HG02798 (cell line): ENCODE measurements around the gene R3HDM4.
A peak's percentile ranks its signal among the peaks of the same experiment; 100 is the strongest.

Experiments
- ATAC-seq: cut with Tn5 transposase; IDR thresholded peaks from one replicate; pipeline ENCODE4 v1.9.1; 2021; ENCODE audit warnings: mild to moderate bottlenecking; ENCODE audit not compliant: unreplicated experiment, poor library complexity

The R3HDM4 gene

DNA sequence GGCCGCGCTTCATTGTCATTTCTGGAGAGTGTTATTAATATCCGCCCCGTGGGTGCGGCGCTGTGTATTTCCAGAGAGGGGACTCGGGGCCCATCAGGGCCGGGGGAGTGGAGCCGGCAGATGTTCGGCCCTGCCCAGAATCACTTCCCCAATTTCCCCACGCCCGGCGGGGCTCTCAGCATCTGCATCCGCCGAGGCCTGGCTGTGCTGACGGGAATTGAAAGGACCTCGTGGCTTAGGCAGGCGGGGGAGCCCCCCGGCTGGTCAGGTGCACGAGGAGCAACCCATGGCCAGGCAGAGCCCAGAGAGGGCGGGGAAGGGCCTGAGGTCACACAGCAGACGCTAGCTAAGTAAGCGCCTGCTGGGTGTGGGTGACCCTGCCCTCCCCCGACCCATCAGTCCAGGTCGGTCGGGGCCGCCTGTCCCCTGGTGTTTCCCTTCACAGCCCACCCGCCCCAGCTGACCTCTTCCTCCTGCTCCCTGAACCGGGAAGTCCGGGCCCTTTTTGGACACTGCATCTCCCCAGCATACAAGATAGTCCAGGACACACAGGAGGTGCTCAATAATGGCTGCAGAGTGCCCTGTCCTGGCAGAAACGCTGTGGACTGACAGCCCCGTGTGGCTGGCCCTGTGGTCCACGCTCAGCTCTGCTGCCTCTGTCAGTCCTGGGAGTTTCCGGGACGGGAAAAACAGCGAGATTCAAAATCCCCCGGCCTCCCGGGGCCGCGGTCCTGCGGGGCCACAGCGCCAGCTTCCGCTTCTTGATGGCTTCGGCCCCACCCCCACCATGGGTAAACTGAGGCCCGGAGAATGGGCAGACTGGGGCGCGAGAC lies 34.9 kb upstream of the R3HDM4 start:
- ATAC-seq = peak; percentile 74

DNA sequence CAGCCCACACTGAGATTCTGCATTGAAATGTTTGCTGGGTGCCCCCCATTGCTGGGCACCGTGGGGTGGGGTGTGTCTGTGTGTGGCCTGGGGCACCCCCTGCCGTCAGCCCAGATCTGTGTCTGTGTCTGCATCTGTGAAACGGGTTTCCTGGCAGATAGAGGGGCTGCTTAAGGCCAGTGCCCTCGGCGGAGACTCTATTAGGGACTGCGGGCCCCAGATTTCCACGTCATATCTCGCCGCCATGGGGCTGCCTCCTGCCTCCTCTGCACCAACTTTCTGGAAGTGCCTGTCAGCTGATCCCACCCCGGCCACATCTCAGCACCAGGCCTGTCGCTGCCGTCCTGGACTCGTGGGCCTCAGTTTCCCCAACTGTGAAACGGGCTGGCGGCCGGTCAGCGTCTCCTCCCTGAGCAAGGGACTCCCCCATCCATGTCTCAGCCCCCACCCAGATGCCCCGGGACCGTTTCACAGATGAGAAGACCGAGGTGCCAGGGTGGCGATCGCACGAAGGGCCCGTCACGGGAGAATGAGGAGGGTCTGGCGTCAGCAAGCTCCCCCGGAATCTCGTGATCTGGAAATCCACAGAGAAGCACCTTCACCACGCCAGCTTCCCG lies 34.2 kb upstream of the R3HDM4 start:
- ATAC-seq = peak; percentile 10

DNA sequence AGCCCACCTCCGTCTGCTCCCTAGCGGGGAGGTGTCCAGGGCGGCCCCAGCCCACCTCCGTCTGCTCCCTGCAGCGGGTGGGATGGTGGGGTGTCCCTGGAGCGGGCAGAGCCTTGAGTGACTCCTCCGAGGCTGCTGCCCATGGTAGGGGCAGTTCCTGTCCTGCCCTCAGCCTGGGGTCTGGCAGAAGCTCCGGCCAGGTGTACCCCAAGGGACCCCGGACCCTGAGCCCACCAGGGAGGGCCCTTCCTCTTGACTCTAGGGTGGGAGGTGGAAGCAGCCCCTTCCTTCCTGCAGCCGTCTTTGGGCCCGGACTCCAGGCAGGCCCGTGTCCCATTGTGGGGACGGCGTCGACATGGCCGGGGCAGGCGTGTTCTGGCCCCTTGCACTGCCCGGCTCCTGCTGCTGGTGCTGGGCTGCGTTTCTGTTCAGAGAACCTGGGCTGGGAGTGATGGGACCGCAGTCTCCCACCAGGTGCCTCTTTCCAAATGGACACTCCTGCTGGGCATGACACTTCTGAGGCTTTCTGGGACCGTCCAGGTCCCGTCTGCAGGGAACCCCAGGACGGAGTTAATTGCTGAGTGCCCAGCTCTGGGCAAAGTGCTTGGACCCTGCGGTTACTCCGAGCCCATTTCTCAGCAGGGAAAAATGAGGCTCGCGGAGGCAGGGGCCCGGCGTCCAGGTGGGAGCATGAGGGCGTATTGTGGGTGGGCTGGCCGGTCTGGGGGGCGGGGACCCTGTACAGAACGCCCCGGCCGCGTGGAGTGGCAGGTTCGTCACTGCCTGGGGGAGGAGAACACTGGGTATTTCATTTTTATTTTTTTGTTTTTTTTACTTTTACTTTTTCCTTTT lies 32.6 kb upstream of the R3HDM4 start:
- ATAC-seq = no peak

DNA sequence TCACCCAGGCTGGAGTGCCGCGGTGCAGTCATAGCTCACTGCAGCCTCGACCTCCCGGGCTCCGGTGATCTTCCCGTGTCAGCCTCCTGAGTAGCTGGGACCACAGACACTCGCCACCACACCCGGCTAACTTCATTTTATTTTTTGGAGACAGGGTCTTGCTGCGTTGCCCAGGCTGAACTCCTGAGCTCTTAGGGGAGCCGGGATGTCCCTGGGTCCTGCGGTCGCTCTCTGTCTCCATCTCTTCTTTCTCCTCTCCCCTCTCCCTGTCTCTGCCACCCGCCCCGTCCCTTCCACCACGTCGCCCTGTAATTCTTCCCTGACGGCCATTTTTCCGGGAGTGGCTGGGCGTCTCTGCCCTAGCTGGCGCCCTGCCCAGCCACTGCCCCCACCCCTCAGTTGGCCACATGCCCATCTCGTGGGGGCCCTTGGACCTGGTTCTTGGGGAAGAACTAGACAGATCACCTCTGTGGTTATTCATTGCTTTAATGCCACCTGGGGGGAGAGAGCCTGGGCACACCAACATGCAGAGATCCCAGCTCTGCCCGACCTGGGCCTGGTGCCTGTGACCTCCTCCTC lies 31.7 kb upstream of the R3HDM4 start:
- no peak for ATAC-seq

DNA sequence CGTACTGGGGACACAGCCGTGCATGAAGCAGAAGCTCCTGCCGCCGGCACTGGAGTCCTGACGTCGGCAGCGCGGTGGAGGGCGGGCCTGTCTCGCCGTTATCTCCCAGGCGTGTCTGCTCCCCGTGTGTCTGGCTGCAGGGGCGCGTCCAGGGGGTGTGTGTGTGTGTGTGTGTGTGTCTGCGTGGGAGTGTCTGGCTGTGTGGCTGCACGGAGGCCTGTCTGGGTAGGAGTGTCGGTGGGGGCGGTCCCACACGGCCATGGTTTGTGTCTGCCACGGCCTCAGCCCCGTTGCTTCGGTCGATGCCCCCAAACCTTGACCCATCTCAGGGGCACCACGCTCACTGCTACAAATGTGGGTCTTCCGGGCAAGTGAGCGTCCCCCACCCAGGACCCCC lies 31.1 kb upstream of the R3HDM4 start:
- ATAC-seq = no peak

DNA sequence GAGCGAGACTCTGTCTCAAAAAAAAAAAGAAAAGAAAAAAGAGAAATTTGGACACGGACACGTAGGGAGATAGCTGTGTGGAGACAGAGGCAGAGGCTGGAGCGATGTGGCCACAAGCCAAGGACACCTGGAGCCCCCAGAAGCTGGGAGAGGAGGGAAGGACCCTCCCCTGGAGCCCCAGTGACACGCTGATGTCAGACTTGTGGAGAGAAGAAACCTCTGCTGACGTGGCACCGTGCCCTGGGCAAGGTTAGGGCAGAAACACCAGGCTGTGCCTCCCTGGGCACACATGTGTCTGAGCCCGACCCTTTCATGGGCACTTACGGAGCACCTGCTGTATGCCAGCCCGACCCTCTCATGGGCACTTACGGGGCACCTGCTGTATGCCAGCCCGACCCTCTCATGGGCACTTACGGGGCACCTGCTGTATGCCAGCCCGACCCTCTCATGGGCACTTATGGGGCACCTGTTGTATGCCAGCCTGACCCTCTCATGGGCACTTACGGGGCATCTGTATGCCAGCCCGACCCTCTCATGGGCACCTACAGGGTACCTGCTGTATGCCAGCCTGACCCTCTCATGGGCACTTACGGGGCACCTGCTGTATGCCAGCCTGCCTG lies 30.6 kb upstream of the R3HDM4 start:
- ATAC-seq = no peak

DNA sequence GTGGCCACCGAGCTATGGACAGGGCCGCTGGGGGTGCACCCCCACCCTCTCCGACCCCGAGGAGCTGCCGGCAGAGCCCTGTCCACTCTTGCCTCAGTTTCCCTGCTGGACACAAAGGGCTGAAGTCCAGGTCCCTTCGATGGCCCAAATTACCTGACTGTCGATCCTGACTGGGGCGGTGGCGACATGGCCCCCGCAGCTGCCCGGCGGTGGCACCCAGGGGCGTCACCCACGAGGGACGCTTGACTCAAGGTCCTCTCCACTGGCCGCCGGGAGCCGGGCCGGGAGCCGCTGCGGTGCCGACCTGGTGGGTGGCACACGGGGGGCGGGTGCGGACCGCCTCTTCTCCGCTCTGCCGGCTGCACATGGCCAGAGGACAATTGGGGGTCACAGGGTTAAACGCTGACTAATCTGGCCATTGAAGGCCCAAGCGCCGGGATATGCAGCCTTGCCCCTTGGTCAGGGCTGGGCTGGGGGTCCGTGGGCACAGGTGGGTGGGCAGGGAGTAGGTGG lies 29.2 kb upstream of the R3HDM4 start:
- ATAC-seq = no peak

DNA sequence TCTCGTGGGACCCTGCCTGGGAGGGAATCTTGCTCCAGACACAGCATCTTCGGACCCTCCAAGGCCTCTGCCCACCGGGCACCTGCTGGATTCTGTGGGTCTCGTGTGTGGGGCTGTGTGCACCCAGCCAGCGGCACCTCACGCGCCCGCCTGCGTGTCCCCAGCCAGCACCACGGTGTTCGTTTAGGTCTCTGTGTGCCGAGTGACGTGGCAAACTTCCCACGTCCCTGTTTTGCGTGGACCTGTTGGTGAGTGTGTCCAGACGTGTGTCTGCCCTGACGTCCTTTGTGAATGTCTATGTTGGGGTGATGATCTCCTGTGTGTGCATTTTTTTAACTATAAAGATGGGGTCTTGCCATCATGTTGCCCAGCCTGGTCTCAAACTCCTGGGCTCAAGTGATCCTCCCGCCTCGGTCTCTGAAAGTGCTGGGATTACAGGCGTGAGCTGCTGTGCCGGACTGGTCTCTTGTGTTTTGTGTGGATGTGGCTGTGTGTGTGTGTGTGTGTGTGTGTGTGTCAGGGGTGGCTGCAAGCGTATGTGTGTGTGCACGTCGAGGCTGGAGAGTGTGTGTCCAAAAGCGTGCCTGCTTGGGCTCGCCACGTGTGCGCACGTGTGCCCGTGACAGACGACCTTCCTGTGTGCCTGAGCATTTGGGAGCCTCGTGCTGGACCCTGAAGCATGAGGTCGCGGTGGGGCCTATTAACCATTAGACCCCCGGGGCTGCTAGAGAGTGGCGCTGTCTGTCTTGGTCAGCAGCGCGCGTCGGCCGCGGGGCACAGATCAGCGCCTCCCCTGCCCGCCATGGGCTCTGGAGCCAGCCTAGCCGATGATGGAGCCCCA lies 28.5 kb upstream of the R3HDM4 start:
- ATAC-seq = no peak

DNA sequence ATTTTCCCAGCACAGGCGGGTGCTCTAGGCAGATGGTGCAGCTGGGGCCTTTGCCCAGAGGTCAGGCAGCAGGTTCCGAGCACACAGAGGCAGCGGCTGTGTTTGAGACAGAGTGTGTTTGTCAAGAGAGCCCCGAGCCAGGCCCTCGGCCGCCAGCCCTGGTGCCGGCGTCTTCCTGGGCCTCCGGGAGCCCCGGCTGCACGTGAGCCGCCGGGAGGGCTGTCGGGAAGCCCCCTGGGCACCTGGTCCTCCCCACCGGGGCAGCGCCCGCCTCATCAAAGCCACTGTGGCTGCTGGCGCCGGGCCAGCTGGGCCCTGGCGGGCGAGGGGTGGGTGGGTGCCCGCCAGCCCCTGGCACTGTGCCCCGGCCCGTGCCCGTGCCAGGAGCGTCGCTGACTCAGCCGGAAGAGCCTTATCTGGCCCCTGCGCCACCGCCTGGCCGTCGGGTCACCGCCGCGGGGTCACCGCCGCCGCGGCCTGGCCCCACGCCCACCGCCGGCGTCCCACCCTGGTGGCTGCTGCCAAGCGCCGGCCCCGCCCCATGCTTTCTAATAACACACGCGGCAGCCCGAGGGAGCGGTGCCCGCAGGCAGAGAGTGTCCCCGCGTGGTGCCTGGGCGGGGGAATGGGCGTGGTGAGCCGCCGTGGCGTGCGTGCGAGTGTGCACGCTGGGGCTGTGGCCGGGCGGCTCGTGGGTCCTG lies 27.7 kb upstream of the R3HDM4 start:
- peak; percentile 32 for ATAC-seq

DNA sequence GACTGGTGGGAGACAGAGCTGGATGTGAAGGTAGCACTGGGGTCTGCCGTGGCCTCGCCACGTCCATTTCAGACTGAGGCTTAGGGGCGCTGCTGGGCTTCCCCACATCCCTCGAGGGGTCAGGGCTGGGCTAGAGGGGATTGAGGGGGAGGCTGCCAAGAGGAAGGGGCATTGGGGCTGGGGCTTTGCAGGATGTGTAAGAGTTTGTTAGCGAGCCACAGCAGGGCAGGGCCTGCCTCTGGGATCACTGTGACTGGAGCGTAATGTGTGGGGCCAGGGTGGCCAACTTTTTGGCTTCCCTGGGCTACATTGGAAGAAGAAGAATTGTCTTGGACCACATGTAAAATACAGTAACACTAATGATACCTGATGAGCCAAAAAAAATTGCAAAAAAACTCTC lies 26.9 kb upstream of the R3HDM4 start:
- no peak for ATAC-seq

DNA sequence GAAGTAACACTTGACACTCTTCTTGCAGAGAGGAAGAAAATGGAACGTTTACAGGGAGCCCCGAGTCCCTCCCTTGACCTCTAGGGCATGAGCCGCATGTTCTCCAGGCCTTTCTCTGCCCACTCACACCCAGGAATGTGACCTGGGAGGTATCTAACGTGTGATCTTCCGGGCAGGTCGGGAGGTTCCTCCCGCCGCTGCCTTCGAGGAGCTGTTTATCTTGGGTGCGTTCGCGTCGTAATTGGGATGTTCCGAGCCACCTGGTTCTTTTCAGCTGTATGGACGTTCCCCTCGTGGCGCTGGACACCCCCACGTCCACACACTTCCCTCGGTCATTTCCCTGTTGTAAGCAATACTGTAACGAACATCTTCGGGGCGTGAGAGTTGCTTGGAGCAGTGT lies 26.4 kb upstream of the R3HDM4 start:
- ATAC-seq = no peak

DNA sequence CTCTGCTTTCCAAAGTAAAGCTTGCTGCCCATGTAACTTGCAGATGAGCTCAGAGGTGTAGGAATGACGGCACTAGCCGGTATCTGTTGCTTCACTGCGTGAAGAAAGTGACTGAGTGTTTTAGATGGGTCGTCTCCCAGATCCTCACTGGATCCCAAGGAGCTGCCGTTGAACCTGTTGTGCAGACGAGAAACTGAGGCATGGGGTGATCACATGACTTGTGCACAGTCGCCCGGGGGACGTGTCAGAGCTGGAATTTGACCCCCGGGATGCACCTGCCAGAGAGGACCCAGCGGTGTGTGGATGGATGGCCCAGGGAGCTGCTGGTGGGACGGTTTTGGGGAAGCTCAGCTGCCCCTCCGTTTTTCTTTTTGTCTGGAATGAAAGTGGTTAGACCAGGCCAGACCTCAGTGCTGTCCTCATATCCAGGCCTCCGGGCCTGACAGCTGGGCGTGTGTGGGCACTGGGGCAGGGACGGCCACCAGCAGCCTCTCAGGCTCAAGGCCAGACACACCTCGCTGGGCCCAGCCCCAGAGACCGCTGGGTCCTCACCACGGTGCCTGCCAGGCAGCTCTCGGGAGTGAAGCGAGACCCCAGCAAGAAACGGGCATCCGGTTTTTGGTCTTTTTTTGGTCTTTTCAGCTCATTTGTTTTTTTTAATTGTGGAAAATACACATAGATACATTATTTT lies 25.4 kb upstream of the R3HDM4 start:
- ATAC-seq = no peak

DNA sequence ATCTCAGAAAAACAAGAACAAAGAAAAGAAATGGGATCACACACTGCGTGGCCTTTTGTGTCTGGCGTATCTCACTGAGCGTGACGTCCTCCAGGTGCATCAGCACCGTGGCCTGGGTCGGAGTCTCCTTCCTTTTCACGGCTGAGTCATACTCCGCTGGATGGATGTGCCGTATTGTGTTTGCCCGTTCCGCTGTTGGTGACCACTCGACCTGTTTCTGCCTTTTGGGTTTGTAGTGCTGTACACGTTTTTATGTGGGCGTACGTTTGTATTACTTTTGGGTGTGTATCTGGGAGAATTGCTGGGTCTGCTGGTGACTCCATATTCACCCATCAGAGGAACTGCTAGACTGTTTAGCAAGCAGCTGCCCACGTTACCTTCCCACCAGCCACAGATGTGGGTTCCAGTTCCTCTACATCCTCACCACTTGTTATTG lies 24.3 kb upstream of the R3HDM4 start:
- no peak for ATAC-seq

DNA sequence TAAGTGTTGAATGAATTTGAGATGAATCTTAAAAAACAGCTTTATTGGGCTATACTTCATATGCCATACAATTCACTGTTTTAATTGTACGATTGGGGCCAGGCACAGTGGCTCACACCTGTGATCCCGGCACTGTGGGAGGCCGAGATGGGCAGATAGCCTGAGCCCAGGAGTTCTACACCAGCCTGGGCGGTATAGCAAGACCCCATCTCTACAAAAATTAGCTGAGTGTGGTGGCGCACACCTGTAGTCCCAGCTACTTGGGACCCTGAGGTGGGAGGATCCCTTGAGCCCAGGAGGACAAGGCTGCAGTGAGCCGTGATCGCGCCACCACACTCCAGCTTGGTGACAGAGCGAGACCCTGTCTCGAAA lies 23.1 kb upstream of the R3HDM4 start:
- ATAC-seq = no peak

DNA sequence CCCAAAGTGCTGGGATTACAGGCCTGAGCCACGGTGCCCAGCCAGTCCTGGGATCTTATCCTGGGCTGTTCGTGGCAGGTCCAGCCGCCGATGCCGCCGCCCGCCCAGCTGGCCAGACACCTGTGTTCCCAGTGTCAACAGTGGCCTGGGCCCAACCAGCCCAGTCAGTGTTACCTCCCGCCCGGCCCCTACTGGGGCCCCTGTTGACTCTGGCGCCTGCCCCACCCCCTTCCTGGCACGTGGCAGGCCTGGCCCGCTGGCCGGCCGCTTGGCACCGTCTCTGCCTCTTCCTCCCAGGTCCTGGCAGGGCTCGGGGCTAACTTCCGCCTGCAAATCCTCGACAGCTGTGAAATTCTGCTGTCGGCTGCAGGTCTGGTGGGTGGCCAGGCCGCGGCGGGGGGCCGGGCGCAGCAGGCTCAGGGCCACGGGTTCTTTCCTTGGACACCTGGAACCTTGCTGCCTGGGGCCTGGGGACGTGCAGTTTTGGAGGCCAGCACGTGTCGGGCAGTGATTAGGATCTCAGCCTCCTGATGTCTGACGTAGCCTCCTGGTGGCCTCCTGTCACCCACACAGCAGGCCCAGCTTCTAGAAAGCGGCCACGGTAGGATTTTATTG lies 22.0 kb upstream of the R3HDM4 start:
- ATAC-seq = no peak

DNA sequence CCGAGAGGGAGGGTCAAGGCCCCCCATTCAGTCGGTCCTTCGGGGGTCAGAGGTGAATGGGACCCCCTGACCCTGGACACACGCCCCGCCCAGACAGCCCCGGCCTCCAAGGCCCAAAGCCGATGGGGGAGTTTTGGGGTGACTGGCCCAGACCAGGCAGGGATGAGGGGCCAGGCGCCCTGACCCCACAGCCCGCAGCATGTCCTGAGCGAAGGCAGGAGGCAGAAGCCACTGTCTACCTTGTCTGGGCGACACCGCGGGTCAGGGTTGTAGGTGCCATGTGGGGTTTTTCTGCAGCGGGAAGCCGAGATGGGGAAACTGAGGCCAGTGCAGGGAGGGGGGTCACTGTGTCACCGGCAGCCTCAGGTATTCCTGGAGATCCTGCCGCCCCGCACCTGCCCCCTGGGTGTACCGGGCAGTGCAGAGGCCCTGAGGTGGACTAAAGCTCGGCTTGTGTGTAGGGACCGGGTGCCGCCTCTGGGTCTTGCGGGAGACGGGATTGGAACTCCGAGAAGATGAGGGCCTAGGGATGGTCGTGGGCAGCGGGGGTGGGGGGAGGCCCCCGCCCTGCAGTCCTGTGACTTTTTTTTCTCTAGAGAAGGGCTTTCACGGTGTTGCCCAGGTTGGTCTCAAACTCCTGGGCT lies 21.3 kb upstream of the R3HDM4 start:
- ATAC-seq = no peak

DNA sequence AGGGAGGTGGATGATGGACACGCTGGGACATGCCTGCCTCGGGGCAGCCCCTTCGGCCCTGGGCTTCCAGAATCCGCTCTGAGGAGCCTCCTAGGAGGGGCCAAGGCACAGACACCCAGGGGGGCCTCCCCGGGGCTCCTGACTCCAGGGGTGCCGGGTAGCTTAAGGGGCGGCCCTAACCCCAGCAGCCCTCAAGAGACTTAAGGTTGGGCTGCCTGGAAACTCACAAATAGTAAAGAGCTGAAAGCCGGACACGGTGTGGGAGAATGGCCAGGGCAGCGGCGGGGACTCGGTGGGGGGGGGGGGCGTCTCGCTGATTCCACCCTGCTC lies 20.5 kb upstream of the R3HDM4 start:
- ATAC-seq = no peak
